ENCODE measurements around the gene BAG2.

- no peak for TF ChIP-seq POLR2AphosphoS5 (IDR thresholded peaks at IDR 0.05; ENCODE audit: low read depth, low read length)
- peak; percentile 19; the same call in 1 of the 2 replicates for TF ChIP-seq CTCF (IDR thresholded peaks at IDR 0.05)
- no peak for TF ChIP-seq REST (IDR thresholded peaks at IDR 0.05; ENCODE audit: insufficient read depth in 1 of 2, low read depth in 2 of 2, low read length in 1 of 2)
Observed at GRCh38 chr6:57216235-57217101, 44.3 kb downstream of the BAG2 start.
